K562 (cell line): ENCODE measurements around the gene OR14A16. TPM values are rescaled to one million over a fixed set of nuclear protein-coding genes. Genes with fewer than 3 reads are reported as not detected.

Source experiments
- HLTF ChIP-seq: fragments of 450-650 bp; IDR thresholded peaks from 2 replicates; pipeline ENCODE4 v1.6.1; 2016
- NR0B1 ChIP-seq: fragments of 450-650 bp; IDR thresholded peaks from one replicate; pipeline ENCODE4 v1.6.1; 2018; ENCODE audit warnings: mild to moderate bottlenecking, moderate library complexity; ENCODE audit not compliant: partially characterized antibody
- SUPT5H ChIP-seq: fragments of 450-650 bp; IDR thresholded peaks from 2 replicates; pipeline ENCODE4 v1.6.1; 2016
- ZBTB40 ChIP-seq, 2 experiments: fragments of 450-650 bp in 1 of 2; sonication (generic) in 1 of 2; formaldehyde crosslinking in 1 of 2; IDR thresholded peaks; 2 replicates each; pipeline versions ENCODE4 v1.7.1 to v1.9.0; 2016 to 2022; ENCODE audit warnings: inconsistent platforms in 1 of 2, mild to moderate bottlenecking in 1 of 2, missing genetic modification reagents in 1 of 2
- polyA plus RNA-seq, 8 experiments: library from polyadenylated mRNA; depleted of rRNA in 4 of 8; stranded (reverse) in 5 of 8; unstranded in 3 of 8; fragments of >200 nt; fragmentation: Nextera tagmentation in 2 of 8; fragmentation: Illumina TruSeq in 1 of 8; extraction: Ambion mirVana in 2 of 8; extraction: Trizol in 1 of 8; gene quantifications; 2 replicates each; pipeline versions ENCODE4 v1.2.1 to v1.2.3, GENCODE V29; 2011 to 2014; ENCODE audit warnings: inconsistent platforms in 1 of 8, missing spikeins in 1 of 8
- total RNA-seq, 7 experiments: library from RNA; depleted of rRNA in 6 of 7; stranded (reverse); fragments of >200 nt in 6 of 7; fragmentation: Illumina TruSeq in 2 of 7; extraction: Trizol in 2 of 7; gene quantifications; 2 replicates each; pipeline versions ENCODE4 v1.2.1 to v1.2.3, GENCODE V29; 2011 to 2021; ENCODE audit warnings: low replicate concordance in 1 of 7

Gene OR14A16
- total and polyA plus RNA-seq, 9 of the 15 experiments (the other 6 are each of a cell fraction or from before 2014, with no cell fraction given): not detected

- no peak for TF ChIP-seq NR0B1
- TF ChIP-seq SUPT5H: no peak
- TF ChIP-seq ZBTB40 (IDR thresholded peaks at IDR 0.05): 0 out of 2 replicates have a peak, but pooled peaks have one; percentile 11
- no peak for TF ChIP-seq ZBTB40 (CRISPR knock-in tag; IDR thresholded peaks at IDR 0.05)
- TF ChIP-seq HLTF: no peak
These were observed 34.2 kb upstream of the OR14A16 start (continued) for GRCh38 chr1:247857985-247858619.
